ENCODE measurements around the gene CEP44. TPM values are rescaled to one million over a fixed set of nuclear protein-coding genes. Genes with fewer than 3 reads are reported as not detected.

CEP44 gene
- total RNA-seq, 1 donor from 2014 or later = 14.1 TPM

GRCh38 chr4:174314274-174314673, 30.6 kb downstream of the CEP44 start:
- H3K27me3 Mint-ChIP-seq (ENCODE audit: unreplicated experiment) = no peaks in the 10 kb centered on the region
- peaks cover 2% of the 10 kb centered on the region for H3K36me3 Mint-ChIP-seq (ENCODE audit: unreplicated experiment)
- peaks cover 4% of the 10 kb centered on the region for H3K4me1 Mint-ChIP-seq (ENCODE audit: unreplicated experiment)
- TF ChIP-seq, protein P1, sequence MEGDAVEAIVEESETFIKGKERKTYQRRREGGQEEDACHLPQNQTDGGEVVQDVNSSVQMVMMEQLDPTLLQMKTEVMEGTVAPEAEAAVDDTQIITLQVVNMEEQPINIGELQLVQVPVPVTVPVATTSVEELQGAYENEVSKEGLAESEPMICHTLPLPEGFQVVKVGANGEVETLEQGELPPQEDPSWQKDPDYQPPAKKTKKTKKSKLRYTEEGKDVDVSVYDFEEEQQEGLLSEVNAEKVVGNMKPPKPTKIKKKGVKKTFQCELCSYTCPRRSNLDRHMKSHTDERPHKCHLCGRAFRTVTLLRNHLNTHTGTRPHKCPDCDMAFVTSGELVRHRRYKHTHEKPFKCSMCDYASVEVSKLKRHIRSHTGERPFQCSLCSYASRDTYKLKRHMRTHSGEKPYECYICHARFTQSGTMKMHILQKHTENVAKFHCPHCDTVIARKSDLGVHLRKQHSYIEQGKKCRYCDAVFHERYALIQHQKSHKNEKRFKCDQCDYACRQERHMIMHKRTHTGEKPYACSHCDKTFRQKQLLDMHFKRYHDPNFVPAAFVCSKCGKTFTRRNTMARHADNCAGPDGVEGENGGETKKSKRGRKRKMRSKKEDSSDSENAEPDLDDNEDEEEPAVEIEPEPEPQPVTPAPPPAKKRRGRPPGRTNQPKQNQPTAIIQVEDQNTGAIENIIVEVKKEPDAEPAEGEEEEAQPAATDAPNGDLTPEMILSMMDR (IDR thresholded peaks at IDR 0.05) = no peak
- no peak for DNase-seq (ENCODE audit: extremely low spot score, unreplicated experiment)
- H3K27ac Mint-ChIP-seq (ENCODE audit: unreplicated experiment) = no peak overlapping the region
- no peaks in the 10 kb centered on the region for H3K9me3 Mint-ChIP-seq (ENCODE audit: unreplicated experiment)
- H3K4me3 Mint-ChIP-seq (ENCODE audit: unreplicated experiment) = no peak overlapping the region

DNA sequence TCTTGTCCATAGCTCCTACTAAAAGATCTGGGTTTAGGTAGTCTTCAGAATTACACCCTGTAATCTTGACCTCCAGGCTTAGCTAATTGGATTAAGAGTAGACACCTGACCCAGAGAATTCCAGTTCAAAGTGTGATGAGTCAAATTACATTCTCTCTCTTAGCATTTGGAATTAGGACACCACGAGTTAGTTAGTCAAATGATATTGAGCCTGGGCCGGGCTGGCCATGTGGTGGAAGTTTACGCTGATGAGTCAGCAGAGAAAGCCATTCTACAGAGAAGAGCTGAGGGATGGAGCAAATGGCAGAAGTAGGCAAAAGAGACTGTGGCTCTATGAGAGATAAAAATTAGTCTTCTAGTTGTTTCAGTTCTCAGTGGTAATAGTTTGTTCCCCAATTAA, 31.1 kb downstream of the CEP44 start:
- no peaks in the 10 kb centered on the region for H3K9me3 Mint-ChIP-seq (ENCODE audit: unreplicated experiment)
- no peak overlapping the region for H3K27ac Mint-ChIP-seq (ENCODE audit: unreplicated experiment)
- DNase-seq (ENCODE audit: extremely low spot score, unreplicated experiment) = no peak
- H3K27me3 Mint-ChIP-seq (ENCODE audit: unreplicated experiment) = no peaks in the 10 kb centered on the region
- H3K4me3 Mint-ChIP-seq (ENCODE audit: unreplicated experiment) = no peak overlapping the region
- TF ChIP-seq, protein P1 (IDR thresholded peaks at IDR 0.05) = no peak
- H3K4me1 Mint-ChIP-seq (ENCODE audit: unreplicated experiment) = peaks cover 4% of the 10 kb centered on the region
- peaks cover 2% of the 10 kb centered on the region for H3K36me3 Mint-ChIP-seq (ENCODE audit: unreplicated experiment)

DNA sequence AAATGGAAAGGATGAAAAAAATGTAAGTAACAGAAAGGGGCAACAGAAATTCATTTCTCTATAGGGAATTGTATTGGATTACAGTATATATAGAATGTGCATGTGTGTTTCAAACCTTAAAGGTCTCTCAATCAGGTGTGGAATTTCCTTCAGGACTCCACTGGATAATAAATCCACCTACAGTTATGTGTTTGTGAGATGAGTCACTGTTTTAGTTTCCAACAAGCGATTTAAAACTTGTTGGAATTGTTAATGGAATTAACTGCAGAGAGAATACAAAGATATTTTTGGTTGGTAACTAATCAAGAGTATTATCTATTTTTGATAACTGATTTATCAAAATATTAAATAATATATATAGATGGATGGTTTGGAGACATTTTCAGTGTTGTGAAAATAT, 32.8 kb downstream of the CEP44 start:
- Mint-ChIP-seq H3K36me3 (ENCODE audit: unreplicated experiment) (peaks cover 2% of the 10 kb centered on the region), H3K27me3 (ENCODE audit: unreplicated experiment) (no peaks in the 10 kb centered on the region), H3K4me3 (ENCODE audit: unreplicated experiment) (no peak overlapping the region), H3K27ac (ENCODE audit: unreplicated experiment) (no peak overlapping the region), H3K4me1 (ENCODE audit: unreplicated experiment) (peaks cover 4% of the 10 kb centered on the region), H3K9me3 (ENCODE audit: unreplicated experiment) (no peaks in the 10 kb centered on the region)
- TF ChIP-seq, protein P1 (IDR thresholded peaks at IDR 0.05) = no peak
- no peak for DNase-seq (ENCODE audit: extremely low spot score, unreplicated experiment)

DNA sequence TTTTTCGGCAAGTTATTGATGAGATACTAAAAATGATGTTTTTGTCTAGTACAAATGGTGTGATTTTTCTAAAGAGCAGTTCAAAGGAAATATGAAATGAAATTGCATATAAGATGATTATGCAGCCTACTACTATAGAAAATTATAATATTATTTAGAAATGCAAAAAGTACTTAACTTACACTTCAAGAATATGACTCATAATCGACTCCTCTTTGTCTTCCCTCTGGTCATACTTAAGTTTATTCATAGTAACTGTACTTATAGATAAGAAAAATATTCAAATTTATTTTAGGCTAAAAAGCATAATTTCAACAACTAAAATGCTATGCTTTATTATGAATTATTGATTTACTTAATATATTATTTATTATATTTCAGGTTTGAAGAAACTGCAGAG, 33.2 kb downstream of the CEP44 start:
- TF ChIP-seq, protein P1 (IDR thresholded peaks at IDR 0.05) = no peak
- H3K4me1 Mint-ChIP-seq (ENCODE audit: unreplicated experiment) = peaks cover 4% of the 10 kb centered on the region
- DNase-seq (ENCODE audit: extremely low spot score, unreplicated experiment) = no peak
- H3K9me3 Mint-ChIP-seq (ENCODE audit: unreplicated experiment) = no peaks in the 10 kb centered on the region
- H3K27ac Mint-ChIP-seq (ENCODE audit: unreplicated experiment) = no peak overlapping the region
- peaks cover 2% of the 10 kb centered on the region for H3K36me3 Mint-ChIP-seq (ENCODE audit: unreplicated experiment)
- H3K27me3 Mint-ChIP-seq (ENCODE audit: unreplicated experiment) = no peaks in the 10 kb centered on the region
- no peak overlapping the region for H3K4me3 Mint-ChIP-seq (ENCODE audit: unreplicated experiment)

- peaks cover 4% of the 10 kb centered on the region for H3K4me1 Mint-ChIP-seq (ENCODE audit: unreplicated experiment)
- H3K27ac Mint-ChIP-seq (ENCODE audit: unreplicated experiment) = no peak overlapping the region
- no peak overlapping the region for H3K4me3 Mint-ChIP-seq (ENCODE audit: unreplicated experiment)
- no peaks in the 10 kb centered on the region for H3K9me3 Mint-ChIP-seq (ENCODE audit: unreplicated experiment)
- DNase-seq (ENCODE audit: extremely low spot score, unreplicated experiment) = no peak
- H3K36me3 Mint-ChIP-seq (ENCODE audit: unreplicated experiment) = peaks cover 2% of the 10 kb centered on the region
- H3K27me3 Mint-ChIP-seq (ENCODE audit: unreplicated experiment) = no peaks in the 10 kb centered on the region
- TF ChIP-seq, protein P1 (IDR thresholded peaks at IDR 0.05) = no peak
These were observed 33.8 kb downstream of the CEP44 start for GRCh38 chr4:174317531-174317930.
